SK-N-MC (cell line): ENCODE results near the gene ELP2.

Experiments used
- DNase-seq: peaks from one replicate; pipeline ENCODE4 v3.0.0-alpha.2; 2011; ENCODE audit warnings: low read depth, low spot score
- H3K27ac ChIP-seq: fragments of 200-600 bp; sonication (generic); 2 replicates; pipeline ENCODE4 v1.5.1; 2016; ENCODE audit warnings: mixed run types
- H3K36me3 ChIP-seq: fragments of 200-600 bp; sonication (generic); 2 replicates; pipeline ENCODE4 v1.6.1; 2017; ENCODE audit warnings: antibody characterized with exemption, low read length, mixed read lengths; ENCODE audit not compliant: insufficient read depth
- H3K4me3 ChIP-seq: fragments of 200-600 bp; sonication (generic); 2 replicates; pipeline ENCODE4 v1.5.1; 2016
- H3K9ac ChIP-seq: fragments of 200-600 bp; sonication (generic); 2 replicates; pipeline ENCODE4 v1.8.0; 2017; ENCODE audit warnings: mixed run types, mixed read lengths; ENCODE audit not compliant: insufficient read length
- H3K9me3 ChIP-seq: fragments of 200-600 bp; sonication (generic); 2 replicates; pipeline ENCODE4 v1.6.1; 2017; ENCODE audit warnings: low read depth, mild to moderate bottlenecking, antibody characterized with exemption, low read length, moderate library complexity, mixed read lengths
- EZH2 ChIP-seq: fragments of 200-600 bp; sonication (generic); IDR thresholded peaks from one replicate; pipeline ENCODE4 v1.6.1; 2017; ENCODE audit warnings: antibody characterized with exemption
- FOXP2 ChIP-seq: optimal IDR thresholded peaks from 2 replicates; pipeline ENCODE3; 2011; ENCODE audit warnings: mild to moderate bottlenecking, moderate library complexity; ENCODE audit not compliant: insufficient read depth; ENCODE audit errors: extremely low read length, control extremely low read depth
- POLR2AphosphoS5 ChIP-seq: IDR thresholded peaks from 2 replicates; pipeline ENCODE4 v1.6.1; 2012; ENCODE audit warnings: mild to moderate bottlenecking, low read depth, low read length, borderline replicate concordance

The ELP2 gene

GRCh38 chr18:36217348-36217747 lies 87.6 kb downstream of the ELP2 start:
- Histone ChIP-seq H3K36me3 (no peaks in the 10 kb centered on the region), H3K27ac (no peak overlapping the region), H3K9me3 (no peaks in the 10 kb centered on the region), H3K4me3 (no peak overlapping the region), H3K9ac (no peak overlapping the region)
- no peak for DNase-seq
- TF ChIP-seq POLR2AphosphoS5 (no peak), EZH2 (no peak), FOXP2 (no peak)

- Histone ChIP-seq H3K4me3 (no peak overlapping the region), H3K9ac (no peak overlapping the region), H3K27ac (no peak overlapping the region), H3K9me3 (no peaks in the 10 kb centered on the region), H3K36me3 (no peaks in the 10 kb centered on the region)
- DNase-seq = no peak
- no peak for TF ChIP-seq POLR2AphosphoS5
- TF ChIP-seq FOXP2 = no peak
- TF ChIP-seq EZH2 = no peak
These were observed 99.5 kb downstream of the ELP2 start for GRCh38 chr18:36229188-36229587.
